Myometrial cell (primary cell): ENCODE results near the gene RAC2. TPM values are rescaled to one million over a fixed set of nuclear protein-coding genes. Genes with fewer than 3 reads are reported as not detected.

Source experiments
- total RNA-seq: library from RNA; depleted of rRNA; stranded (reverse); fragments of >200 nt; gene quantifications from 2 replicates; pipeline ENCODE4 v1.2.3, GENCODE V29; 2015

The RAC2 gene
- total RNA-seq: 244 and 247 TPM in 2 replicates

DNA sequence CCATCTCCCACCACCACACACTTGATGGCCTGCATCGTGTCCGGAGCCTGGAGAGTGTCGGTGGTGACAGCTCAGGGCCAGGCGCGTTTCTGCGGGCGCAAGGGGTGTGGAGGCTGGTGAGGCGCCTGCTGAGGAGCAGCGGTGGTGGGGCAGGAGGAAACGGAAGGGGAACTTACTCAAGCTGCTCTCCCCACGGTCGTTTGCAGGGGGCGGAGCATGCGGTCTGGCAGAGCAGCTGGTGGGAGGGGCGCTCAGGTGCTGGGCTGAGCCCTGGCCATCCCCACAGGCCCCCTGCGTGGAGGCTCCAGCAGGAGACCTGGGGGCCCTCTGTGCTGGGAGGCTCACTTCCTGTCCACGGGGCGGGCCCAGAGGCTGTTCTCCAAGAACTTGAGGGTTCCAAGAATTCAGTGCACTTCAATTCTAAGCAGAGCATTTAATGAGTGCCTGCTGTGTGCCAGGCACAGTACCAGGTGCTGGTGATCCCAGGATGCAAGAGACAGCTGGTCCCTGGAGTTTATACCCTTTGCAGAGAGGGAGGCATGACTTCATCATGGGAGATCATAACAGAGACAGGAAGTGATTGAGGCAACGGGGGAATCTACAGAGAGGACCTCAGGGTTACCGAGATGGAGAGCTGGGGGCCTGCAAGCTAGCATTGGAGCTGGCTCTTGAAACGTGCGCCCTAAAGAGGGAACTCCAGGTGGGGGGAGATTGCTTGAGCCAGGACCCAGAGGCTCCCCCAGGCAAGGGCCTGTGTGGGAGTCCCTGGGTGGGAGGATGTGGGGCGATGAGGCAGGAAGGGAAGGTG, at the start of gene RAC2:
RAC2 (minus strand) TSS at position 156 of the 808 bp plus-strand sequence; CDS start at position 35, 121 bp downstream.

DNA sequence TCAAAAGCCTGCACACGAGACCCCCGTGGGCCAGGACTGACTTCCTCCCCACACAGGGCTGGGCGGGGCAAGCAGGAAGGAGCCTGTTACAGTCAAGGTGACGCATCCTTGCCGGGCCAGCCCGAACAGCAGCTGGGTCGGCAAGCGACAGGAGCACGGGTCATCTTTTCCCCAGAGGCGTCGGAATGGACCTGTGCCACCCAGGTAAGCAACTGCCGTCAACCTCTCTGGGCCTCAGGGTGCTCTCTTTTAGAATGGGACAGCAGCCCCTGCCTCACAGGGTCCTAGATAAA, 38.3 kb upstream of the RAC2 start, which contains the start of gene CYTH4:
CYTH4 (plus strand) TSS at position 124 of the 293 bp plus-strand sequence; CDS start at position 186, 62 bp downstream.

GRCh38 chr22:37212174-37212906, 31.7 kb downstream of the RAC2 start, which contains the start of gene SSTR3:
Gene SSTR3 (minus strand): TSS chr22:37212477. CDS start chr22:37207803, 4,674 bp downstream.

DNA sequence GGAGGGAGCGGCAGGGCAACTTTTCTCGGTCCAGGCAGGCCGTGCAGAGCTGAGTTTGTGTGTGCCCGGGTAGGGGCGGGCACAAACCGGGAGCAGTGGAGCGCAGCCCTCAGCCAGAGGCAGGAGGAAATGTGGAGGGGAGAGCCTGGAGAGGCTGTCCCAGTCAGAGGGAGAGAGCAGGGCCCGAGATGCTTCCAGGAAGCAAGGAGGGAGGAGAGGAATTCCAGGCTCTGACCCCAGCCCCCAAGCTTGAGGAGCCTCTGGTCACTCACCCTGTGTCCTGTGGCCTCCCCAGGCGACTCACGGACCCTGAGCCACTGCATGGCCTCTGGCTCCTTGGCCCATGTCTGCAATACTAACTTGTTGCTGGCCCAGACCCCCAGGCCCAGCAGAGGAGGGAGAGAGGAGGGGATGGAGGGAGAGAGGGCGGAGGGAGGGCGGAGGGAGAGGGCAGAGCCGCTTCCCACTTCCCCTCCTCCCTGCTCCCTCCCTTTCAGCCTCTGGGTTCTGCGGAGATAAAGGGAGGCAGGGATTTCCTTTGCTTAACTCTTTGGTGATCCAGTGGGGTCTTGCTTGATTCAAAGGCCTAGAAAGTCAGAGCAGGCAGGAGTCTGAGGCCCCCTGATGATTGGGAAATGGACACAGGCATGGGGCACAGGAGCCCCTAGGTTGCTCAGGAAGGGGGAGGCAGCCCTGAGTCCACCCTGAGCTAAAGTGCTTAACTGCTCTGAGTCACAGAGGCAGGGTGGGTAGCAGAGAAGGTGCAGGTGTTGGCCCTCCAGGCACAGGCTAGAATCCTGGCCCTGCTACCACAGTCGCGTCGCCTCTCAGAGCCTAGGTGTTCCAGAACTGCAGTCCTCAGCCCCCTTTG, 55.9 kb downstream of the RAC2 start, which contains the start of gene C1QTNF6:
C1QTNF6 (minus strand) TSS at position 357 of the 871 bp plus-strand sequence; CDS start at position 323, 34 bp downstream.

Other genes with a start within 250 kb of the RAC2 start
- 55.8 and 84.5 TPM in 2 replicates for gene TST, start 224.8 kb downstream of the RAC2 start, total RNA-seq
- 111 and 124 TPM in 2 replicates for gene MPST, start 224.5 kb downstream of the RAC2 start, total RNA-seq
- 47.0 and 58.8 TPM in 2 replicates for gene KCTD17, start 192.5 kb downstream of the RAC2 start, total RNA-seq
- not detected in 2 replicates for gene TMPRSS6, start 134.6 kb downstream of the RAC2 start, total RNA-seq
- gene IL2RB, start 94.4 kb downstream of the RAC2 start, total RNA-seq: 0.35 and 6.9 TPM in 2 replicates
- gene C1QTNF6, start 56.0 kb downstream of the RAC2 start, total RNA-seq: 6.9 and 8.9 TPM in 2 replicates
- 0.29 TPM in 1 of 2 replicates, not detected in the other for gene SSTR3, start 31.8 kb downstream of the RAC2 start, total RNA-seq
- gene CYTH4, start 38.2 kb upstream of the RAC2 start, total RNA-seq: 0.53 and 1.2 TPM in 2 replicates
- gene ELFN2, start 183.2 kb upstream of the RAC2 start, total RNA-seq: 4.9 and 5.8 TPM in 2 replicates
- gene MFNG, start 242.1 kb upstream of the RAC2 start, total RNA-seq: not detected in 2 replicates